RPMI8226 (cell line): ENCODE measurements around the gene EGLN1.
A peak's percentile ranks its signal among the peaks of the same experiment; 100 is the strongest.
"Not testable (repeated sequence)": the region's sequence is repeated elsewhere in the genome, so short reads cannot be mapped to it uniquely, and the experiment has no call there.

Experiments used
- DNase-seq: peaks from one replicate; pipeline ENCODE4 v3.0.0-alpha.2; 2015

Gene EGLN1

DNA sequence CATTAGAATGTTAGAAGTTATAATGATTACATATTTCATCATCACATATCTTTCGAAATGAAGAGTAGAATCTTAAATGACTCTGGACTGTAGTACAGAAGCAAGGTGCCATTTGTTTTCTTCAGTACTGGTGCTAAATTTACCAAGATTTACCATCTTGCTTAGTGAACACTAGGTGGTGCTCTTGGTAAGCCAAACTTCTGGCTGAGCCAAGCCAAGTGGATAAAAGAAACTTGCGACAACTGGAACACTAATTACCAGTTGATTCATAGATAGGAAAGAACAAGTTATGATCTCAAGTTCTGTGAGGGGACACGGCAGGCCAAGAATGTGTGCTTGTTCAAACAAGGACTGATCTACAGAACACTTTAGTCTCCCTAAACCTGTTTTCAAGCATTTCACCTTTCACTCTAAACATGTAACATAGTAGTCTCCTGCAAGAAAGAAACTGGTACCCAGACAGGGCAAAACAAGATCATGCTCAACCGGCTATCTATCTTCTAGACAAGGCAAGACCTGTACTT lies 64.2 kb downstream of the EGLN1 start:
- peak; percentile 70 for DNase-seq

DNA sequence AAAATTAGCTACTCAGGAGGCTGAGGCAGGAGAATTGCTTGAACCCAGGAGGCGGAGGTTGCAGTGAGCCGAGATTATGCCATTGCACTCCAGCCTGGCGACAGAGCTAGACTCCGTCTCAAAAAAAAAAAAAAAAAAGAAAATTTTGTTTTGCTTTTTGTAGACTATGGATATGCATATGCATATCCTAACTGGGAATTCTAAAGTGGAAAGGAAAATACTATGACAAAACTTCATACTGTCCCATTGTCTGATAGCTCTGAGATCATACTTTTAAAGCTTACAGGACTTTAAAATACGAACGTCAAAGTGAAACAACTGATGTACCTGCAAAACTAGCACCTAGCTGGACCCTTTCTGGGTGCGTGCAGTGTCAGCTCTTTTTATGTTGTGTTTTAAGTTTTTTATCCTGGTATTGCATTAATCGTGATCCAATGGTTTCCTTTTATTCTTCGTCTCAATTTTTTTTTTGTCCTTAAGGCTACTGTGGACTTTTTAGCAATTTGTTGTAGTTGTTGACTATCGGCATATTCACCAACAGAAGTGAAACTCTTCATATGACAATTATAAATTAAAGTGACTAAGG lies 64.8 kb downstream of the EGLN1 start:
- DNase-seq: no peak

DNA sequence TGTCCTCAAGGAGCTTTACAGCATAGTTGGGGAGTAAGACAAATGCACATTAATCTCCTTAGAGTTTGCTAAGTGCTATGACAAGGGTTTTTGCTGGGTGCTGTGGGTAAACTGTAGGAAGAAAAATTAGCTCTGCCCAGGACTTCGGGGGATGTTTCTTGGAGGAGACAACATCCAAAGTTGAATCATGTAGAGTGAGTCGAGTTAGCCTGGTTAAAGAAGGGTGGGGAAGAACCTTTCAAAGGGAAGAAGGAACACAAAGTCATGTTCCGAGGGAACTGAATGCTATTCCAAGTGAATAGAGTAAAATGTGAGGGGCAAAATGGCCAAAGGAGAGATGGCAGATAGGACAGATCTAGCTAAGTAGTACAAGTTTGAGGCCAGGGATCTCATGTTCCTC lies 66.9 kb downstream of the EGLN1 start:
- no peak for DNase-seq

DNA sequence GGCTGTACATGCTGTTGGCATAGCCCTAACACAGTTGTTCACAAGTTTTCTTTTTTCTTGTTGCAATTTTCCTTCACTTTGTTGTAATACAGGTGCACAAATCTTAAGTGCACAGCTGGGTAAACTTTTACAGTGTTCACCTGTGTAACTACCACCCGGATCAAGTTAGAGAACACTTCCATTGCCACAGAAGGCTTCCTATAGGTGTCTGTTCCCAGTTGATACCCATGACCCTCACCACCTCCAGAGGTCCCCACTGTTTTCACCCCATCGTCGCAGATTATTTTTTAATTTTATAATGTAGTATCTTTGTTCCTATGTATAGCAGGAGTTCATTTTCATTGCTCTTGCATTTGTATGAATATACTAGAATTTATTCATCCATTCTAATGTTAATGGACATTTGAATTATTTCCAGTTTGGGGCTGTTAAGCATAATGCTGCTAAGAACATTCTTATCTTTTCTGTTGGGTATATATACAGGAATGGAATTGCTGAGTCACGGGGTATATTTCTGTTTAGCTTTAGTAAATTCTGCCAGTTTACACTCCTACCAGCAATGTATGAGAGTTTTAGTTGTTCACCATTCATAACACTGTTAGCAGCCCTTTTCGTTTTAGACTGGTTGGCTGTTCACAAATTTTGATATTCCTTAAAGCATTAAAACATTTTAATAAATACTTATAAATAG lies 67.6 kb downstream of the EGLN1 start:
- DNase-seq: no peak

DNA sequence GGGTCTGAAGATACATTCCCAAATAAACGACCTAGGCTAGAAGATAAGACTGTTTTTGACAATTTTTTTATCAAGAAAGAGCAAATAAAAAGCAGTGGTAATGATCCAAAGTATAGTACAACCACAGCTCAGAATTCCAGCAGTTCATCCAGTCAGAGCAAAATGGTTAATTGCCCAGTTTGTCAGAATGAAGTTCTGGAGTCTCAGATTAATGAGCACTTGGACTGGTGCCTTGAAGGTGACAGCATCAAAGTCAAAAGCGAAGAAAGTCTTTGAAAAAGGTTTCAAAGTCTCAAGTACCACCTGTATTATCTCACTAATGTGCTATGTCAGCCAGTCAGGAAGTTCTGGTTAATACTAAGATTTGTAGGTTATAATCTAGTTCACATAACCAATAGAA lies 69.0 kb downstream of the EGLN1 start:
- no peak for DNase-seq

DNA sequence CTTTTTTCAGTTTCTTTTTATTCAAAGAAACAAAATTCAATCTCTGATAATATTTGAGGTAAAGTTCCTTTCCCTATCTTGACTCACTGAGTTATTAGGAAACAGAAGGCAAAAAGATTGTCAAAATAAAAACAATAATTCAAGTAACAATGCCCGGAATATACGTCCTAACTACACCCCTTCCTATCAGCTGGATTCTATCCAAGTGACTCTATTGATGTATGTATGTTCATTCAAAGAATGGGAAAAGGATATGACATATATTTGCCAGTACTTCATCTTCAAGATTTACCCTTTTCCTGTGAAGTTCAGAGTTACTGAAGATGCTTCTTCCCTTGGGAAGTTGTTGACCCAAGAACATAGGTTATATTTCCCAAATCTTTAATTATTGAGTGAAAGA lies 70.3 kb downstream of the EGLN1 start:
- no peak for DNase-seq

DNA sequence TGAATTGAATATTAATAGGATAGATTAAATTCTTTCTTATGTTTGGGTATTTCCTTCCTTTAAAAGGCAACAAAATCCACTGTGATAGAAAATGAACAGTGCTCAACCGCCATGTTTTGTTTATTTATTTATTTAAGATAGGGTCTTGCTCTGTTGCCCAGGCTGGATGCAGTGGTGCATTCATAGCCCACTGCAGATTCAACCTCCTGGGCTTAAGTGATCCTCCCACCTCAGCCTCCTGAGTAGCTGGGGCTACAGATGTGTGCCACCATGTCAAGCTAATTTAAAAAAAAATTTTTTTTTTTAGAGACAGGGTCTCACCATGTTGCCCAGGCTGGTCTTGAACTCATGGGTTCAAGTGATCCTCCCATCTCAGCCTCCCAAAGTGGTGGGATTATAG lies 73.2 kb downstream of the EGLN1 start:
- DNase-seq: not testable (repeated sequence)

DNA sequence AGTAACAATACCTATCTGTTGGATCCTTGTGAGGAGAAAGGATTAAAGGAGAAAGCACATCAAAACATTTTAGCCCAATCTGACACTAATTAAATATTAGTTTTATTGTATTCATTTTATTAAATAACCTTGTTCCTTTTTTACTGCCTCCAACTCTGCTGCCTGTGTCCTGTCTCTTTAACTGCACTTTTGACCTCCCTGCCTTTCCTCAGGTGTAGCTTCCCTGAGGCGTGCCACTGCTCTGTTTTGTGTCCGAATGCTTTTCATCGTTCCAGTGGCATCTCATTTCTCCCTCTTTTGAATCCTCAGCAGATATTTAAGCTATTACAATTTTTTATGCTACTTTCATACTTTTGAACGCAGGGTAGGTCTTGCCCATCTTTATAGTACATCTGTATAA lies 73.6 kb downstream of the EGLN1 start:
- no peak for DNase-seq

DNA sequence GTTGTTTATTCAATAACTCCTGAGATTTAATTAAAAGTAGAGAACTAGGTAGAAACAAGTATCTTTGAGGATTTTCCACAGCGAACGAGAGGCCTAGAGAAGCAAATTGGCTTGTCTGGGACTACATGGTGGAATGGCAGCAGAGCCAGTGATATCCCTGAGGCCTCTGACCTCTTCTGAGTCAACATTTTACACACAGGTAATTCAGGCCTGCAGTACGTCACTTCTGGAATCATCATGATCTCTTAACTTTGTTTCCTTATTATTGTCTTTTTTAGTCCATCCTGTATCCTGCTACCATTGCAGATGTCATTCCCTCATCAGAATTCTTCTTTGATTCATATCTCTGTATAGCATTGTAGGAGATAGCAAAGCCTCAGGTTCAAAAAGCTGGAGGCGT lies 74.1 kb downstream of the EGLN1 start:
- DNase-seq: no peak

DNA sequence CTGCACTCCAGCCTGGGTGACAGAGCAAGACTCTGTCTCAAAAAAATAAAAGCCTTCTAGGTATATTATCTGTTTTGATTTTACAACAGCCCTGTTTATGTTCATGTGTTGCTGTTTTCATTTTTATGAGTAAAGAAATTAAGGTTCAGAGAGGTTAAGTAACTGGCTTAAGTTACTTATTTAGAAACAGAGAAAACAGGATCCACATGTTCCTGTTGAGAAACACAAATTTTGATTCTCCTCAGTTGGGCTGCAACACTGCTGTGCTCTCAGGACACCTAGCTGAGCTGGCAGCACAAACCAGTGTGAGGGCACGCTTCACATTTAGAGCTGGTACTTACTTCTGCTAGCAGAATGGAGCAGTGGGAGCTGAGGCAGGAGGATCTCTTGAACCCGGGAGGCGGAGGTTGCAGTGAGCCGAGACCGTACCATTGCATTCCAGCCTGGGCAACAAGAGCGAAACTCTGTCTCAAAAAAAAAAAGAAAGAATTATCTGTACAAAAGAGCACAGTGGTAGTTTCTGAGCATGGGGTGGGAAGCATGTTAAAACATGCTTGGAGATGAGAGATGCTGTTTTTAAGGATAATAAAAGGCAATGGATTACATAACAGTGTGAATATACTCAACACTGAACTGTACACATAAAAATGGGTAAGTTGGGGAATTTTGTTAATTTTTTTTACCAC lies 81.6 kb downstream of the EGLN1 start:
- DNase-seq: no peak

DNA sequence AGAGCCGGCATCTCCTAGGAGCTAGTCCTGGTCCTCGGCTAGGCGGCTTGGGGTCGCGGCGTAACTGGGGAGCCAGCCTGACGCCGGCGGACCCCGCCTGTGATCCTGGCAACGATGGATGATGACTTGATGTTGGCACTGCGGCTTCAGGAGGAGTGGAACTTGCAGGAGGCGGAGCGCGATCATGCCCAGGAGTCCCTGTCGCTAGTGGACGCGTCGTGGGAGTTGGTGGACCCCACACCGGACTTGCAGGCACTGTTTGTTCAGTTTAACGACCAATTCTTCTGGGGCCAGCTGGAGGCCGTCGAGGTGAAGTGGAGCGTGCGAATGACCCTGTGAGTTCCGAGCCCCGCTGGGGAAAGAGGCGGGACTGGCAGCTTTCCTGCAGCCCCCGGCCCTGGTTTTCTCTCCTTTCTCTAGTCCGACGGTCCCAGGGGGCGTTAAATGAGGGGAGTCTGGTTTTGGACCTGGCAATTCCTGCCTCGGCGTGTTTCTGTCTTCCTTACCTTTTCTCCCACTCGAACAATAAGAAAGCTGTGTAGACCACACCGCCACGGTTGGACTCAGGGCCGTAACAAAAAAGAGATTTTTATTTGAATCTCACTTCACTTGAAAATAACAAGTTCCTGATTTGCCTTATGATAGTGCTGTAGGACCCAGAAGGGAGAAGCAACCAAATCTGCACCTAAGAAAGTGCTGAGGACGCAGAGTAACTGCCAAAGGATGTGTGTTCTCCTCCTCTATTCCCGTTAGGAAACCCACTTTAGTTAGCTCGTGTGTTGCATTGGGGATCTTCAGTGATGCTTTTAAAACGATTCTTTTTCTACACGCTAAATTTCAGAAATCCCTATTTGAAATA lies 83.6 kb downstream of the EGLN1 start, which contains the start of gene SPRTN:
Gene SPRTN (plus strand): TSS at position 24 of the 859 bp plus-strand sequence. CDS start 91 bp downstream, at position 115.
- DNase-seq: peak; percentile 19

DNA sequence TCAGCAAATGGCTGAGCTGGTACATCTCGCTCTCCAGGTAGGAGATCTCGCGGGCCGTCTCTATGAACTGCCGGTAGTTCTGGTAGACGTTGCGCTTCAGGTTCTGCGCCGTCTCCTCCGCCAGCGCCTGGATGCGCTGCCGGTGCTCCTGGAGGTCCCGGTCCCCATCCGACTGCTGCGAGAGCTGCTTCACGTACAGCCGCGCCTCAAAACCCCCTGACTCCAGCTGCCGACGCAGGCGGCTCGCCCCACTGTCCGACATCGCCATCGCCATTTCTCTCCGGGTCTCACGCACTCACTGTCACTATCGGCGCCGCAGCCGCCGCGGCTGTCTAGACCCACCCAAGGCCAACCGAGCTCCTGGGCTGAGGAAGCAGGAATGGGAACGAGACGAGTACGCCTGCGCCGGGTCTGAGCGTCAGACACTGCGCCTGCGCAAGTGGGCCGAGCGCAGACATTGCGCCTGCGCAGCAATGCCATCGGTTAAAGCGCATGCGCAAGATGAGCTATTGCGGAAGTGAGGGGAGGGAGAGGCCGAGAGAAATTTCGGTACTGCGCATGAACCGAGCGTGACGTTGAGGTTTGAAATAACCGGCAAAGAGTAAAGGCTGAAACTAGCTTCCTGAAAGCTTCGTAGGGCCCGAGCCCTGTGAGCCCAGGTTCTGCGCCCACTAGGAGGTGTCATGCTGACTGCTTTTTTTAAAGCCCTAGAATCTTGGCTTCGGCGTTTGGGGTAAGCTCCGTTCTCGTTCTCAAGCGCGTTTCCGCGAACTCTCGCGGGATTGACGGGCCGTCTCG lies 84.4 kb downstream of the EGLN1 start, which contains the start of gene EXOC8:
Gene EXOC8 (minus strand): TSS at position 381 of the 798 bp plus-strand sequence. CDS start 107 bp downstream, at position 274.
- peak; percentile 99 for DNase-seq

DNA sequence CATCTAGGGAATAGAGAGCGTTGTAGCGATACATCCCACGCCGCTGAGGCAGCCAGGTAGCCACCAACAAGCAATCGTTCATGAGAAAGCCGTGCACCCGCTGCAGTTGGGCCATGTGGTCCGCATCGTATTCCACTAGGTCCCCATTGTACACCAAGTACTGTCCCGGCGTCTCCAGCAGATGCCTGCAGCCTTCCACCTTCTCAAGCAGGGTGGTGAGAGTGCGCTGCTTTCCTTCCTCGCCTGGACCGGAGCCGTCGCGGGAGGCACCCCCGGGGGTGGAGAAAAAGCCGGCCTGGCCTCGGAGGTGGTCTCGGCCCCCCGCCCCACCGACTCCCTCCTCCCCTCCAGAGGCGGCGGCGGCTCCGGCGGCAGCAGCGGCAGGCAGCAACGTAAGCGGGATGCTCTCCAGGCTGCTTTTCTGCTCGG lies 85.0 kb downstream of the EGLN1 start:
- peak; percentile 25 for DNase-seq

DNA sequence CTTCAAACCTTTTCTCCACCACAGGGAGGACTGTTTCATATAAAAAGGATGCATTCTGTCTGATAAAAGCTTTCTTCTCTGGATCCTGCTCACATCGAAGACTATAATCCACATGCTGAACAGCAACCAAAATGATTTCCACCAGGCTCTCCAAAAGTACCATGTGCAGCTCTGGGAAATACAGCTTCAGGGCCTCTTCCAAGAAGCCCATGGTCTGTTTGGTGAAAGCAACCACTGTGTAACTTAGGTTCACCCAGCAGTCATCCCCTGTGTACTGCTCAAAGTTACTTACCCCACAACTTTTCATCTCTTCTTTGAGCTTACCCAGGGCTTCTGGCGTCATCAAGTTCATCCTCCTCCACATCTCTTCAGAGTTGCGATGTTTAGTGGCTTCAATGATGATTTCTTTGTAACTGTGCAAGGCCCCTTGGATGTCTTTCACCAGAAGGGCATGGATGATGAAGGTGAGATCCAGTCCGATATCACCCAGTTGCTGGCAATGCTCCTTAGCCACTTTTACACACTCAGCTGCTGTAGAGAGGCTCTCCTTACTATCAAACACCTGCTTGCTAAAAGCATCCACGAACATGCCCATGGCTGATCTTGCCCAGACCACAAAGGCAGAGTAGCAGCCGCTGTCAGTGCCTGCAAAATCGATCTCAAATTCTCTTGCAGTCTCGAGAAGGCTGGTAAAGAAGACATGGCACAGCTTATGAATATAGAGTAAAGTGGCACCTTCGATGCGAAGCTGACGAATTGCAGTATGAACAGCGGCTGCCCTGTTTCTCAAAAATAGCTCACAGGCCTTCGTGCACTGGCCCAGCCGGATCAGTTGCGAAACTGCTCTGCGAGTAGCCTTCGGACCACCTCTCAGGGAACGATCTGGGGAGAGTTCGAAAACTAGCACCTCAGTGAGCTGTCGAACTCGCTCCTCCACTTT lies 86.2 kb downstream of the EGLN1 start:
- no peak for DNase-seq

DNA sequence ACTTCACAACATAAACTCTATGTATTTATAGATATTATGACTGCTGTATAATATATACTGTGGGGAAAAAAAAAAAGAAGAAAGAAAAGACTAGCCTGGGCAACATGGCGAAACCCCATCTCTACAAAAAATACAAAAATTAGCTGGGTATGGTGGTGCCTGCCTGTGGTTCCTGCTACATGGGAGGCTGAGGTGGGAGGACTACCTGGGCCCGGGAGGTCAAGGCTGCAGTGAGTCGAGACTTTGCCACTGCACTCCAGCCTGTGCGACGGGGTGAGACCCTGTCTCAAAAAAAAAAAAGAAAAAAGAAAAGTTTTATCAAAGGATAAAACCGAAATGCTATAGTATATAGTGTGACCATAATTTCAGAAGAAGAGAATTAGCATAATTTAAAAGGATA lies 87.1 kb downstream of the EGLN1 start:
- DNase-seq: no peak

DNA sequence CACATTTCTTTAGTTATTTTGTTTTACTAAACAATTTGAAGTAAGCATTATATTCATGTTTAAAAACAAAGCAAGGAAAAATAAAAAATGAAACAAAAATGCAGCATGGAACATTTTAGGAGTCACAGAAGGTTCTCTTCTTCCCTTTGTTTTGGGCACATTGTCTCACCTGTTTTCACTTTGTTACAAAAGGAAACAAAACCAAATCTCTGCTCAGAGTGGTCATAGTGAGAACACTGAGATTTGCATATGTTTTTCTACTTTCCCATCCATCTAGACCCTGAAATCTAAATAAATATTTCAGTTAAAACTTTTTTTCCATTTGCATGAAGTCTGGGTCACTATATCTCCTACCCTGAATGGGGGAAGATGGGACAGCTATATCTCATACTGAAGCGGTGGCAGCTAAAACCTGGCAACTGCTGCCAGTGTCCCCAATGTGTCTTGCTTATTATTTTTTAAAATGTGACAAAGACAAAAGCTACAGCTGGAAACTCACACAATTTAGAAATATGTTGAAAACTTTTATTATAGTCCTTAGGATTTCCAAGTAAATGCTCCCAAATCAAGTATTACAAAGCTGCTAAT lies 87.9 kb downstream of the EGLN1 start:
- no peak for DNase-seq

DNA sequence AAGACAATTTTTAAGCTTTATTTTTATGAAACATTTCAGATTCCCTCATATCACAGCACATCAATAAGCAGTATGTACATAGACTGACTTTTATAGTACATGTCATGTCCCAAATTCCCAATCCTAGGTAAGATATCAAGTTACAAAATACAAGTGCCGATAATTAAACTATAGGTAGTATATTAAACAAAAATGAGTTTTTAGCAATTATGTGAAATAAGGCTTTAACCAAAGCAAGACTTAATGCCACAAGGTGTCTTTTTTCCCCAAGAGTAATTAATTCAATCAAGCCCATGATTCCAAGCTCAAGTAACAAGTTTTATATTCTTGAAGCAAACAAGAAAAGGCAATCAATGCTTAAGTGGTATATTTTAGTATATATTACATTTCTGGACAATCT lies 89.3 kb downstream of the EGLN1 start:
- DNase-seq: no peak

DNA sequence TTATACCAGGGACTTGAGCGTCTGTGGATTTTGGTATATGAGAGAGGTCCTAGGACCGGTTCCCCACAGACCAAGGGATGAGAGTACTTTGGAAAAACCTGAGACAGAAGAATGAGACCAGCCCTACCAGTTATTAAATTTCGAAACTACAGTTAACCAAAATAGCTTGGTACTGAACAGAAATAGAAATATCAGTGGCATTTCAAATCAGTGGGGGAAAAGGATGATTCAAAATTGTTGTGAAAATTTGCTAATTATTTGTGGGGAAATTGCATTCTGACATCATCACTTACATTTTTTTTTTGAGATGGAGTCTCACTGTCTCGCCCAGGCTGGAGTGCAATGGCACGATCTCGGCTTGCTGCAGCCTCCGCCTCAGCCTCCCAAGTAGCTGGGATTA lies 92.6 kb downstream of the EGLN1 start:
- no peak for DNase-seq

DNA sequence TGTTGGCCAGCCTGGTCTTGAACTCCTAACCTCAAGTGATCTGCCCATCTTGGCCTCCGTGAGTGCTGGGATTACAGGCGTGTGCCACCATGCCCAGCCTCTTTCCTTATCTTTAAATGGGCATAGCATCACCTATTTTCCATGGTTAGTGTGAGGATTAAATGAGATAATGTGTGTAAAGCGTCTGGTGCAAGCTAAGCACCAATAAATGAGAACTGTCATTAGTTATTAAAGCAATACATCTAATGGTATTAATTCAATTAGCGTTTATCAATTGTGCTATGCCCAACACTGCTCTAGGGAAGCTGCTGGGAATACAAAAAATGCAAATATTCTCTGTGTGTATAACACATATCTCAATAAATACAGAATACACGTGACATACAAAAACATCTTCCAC lies 94.5 kb downstream of the EGLN1 start:
- DNase-seq: no peak

DNA sequence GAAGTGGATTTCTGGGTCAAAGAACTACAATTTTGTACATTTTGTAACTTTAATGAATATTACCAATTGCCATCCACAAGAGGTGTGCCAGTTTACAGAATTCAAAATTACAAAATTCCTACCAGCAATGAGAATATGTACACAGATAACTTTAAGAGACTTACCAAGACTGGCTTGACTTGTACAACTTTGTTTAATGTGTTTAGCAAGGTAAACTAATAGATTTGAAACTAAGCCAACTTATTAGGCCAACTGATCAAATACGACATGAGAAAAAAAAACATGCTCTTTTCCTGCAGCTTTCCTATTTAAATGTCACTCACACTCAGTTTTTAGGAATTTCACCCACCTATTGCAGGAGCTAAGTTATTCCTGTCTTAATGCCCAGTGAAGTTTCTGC lies 95.8 kb downstream of the EGLN1 start:
- DNase-seq: no peak
